Mesenteric fat pad (tissue), 1 donor: ENCODE data around the gene GALM. TPM values are rescaled to one million over a fixed set of nuclear protein-coding genes. Genes with fewer than 3 reads are reported as not detected.
A peak's percentile ranks its signal among the peaks of the same experiment; 100 is the strongest.
"Not testable (repeated sequence)": the region's sequence is repeated elsewhere in the genome, so short reads cannot be mapped to it uniquely, and the experiment has no call there.

Source experiments
- DNase-seq: peaks from one replicate; pipeline ENCODE4 v3.0.0-alpha.2; 2020; ENCODE audit warnings: low spot score
- total RNA-seq: library from RNA; stranded (reverse); fragmentation: NEBNext Ultra II Directional; extraction: Animal tissue kit (Norgen Biotek cat#: 25700); gene quantifications from one replicate; pipeline ENCODE4 v1.2.1, GENCODE V29; 2021
- donor health status: DM: yes; HTN: yes; CAD: no.

GALM gene
- total RNA-seq, 1 donor from 2014 or later = 16.3 TPM

DNA sequence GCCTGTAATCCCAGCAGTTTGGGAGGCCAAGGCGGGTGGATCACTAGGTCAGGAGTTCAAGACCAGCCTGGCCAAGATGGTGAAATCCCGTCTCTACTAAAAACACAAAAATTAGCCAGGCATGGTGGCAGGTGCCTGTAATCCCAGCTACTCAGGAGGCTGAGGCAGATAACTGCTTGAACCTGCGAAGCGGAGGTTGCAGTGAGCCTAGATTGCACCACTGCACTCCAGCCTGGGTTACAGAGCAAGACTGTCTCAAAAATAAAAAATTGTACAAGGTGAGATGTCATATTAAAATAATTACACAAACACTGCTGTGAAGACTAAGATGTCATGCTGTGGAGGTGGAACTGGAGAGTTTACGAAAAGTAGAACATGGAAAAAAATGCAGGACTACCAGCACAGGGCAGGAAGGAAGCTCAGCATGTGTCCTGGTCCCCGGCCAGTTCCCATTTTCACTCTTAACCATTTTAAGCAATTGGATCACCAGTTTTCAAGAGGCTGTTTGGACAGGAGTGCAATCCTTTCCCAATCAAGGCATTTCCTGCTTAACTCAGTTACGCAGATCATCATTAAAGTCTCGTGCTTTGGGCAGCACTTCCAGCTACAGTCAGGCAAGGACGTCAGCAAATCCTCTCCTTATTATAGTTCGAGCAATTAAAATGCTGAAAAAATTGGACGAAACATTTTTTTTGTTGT is 71.2 kb downstream of the GALM start:
- peak; percentile 75 for DNase-seq

DNA sequence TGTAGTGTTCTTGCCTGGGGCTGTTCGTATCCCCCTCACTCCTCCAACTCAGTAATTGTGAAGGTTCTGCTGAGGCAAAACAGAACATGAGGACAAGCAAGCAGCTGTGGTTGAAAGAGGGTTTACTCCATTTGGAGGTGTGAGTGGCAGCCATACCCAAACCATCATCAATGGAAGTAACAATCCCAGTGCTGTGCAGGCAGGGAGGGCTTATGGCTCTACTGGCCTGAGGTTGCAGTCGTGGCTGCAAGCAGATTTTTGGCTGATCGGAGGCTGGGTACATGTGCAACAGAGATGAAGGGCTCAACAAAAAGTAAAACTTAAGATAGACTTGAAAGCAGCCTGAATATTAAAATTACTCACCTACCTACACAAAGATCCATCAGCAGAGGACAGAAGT is 72.0 kb downstream of the GALM start:
- peak; percentile 86 for DNase-seq

DNA sequence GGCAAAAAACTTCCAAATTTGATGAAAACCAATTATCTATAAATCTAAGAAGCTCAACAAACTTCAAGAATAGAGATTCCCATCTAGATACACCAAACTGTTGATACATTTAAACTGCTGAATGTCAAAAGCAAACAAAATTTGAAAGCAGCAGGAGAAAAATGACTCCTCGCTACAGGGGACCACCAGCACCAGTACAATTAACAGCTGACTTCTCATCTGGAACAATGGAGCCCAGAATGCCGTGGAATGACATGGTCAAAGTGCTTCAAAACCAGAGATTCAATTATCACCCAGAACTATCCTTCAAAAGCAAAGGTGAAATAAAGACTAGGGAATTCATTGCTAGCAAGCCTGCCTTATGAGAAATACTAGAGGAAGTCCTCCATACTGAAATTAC is 73.6 kb downstream of the GALM start:
- DNase-seq = no peak

DNA sequence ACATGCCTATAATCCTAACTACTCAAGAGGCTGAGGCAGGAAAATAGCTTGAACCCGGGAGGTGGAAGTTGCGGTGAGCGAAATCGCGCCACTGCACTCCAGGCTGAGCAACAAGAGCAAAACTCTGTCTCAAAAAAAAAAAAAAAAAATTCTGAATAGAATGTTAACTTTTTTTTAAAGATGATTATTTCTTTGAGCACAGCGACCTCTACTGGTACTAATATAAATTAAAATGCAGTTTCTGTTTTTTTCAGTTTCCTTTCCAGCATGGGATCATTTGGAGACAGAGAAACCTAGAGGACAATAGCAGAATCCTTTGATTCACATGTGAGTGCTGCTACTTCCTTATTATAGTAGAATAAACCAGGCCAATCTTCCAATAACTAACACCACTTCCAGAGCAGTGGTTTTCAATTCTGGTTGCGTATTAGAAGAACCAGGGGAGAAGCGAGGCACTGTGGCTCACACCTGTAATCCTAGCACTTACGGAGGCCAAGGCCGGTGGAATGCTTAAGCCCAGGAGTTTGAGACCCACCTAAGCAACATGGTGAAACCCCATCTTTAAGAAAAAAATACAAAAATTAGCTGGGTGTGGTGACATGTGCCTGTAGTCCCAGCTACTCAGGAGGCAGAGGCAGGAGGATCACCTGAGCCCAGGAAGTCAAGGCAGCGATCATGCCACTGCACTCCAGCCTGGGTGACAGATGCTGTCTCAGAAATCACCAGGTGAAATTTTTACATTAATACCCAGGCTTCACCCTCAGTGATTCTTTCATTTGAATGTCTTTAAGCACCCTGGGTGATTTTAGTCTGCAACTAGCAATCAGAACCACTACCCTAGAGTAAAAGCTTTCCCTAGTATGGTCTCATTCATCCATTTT is 75.2 kb downstream of the GALM start:
- DNase-seq = no peak

DNA sequence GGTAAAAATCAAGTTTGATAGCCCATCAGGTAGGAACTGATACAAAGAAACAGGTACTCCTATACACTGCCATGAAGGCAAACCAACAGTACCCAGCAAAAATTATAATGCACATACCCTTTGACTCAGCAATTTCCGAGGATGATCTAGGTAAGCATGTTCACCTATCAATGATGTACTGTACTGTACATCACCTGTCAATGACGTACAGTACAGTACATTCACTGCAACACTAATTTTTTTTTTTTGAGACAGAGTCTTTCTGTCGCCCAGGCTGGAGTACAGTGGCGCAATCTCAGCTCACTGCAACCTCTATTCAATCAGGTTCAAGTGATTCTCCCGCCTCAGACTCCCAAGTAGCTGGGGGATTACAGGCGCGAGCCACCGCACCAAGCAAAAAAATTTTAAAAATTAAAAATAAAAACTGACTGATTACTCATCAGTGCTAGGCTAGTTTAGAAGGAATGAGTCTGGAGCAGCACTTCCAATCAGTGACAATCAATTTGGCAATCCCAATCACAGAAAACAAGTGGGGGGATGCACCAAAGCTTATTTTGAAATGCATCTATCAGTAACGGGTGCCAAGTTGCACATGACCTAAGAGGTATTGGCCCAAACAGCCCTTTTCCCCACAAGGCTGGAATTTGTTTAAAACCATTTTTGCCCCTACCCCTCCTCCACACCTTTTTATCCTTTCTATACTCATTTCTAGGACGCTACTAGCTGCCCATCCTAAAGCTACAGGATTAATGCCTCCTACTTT is 77.1 kb downstream of the GALM start:
- no peak for DNase-seq

DNA sequence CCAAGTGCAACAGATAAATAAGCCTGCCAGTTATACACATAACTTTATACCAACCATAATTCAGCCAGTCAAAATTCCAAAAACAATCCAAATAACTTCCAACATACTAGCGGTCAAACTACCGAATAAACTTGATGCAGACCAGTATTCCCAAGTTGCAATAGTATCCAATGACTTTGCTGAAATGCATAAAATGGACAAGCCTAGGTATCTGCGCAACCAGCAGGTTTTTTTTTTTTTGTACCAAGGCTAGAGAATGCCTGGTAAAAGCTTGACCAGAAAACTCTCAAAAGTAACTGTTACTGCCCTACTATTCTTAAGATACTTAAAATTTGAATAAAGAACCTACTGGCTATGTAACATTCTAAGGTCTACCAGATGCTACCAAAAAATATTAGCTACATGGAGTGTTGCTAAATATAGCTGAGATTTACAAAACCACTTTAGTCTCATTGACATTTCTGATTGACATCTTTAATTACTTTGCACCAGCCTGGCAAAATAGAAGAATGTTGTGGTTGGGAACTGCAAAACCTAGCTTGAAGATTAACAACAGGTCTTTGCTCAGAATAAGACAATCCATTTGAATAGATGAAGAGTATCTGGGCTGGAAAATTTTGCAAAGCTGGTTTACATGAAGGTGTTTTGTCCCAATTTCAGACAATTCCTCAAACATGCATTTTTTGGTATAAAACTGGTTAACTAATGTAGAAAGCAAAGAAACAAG is 77.9 kb downstream of the GALM start:
- DNase-seq = no peak

DNA sequence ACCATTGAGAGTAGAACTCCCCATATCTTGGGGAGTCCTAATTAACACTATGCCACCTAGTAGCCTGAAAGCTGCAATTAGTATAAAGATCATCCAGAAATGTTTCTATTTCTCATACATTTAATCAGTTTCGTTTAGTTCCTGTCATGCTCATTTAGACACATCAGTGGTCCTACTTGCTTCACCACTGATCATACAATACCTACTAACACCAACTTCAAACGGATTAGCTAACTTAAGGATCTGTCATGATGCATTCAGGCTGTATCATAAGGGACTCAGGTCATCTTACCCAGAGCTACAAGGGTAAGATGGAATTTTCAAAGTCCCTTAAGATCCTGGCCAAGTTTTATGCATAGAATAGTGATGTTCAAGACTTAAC is 78.5 kb downstream of the GALM start:
- no peak for DNase-seq

DNA sequence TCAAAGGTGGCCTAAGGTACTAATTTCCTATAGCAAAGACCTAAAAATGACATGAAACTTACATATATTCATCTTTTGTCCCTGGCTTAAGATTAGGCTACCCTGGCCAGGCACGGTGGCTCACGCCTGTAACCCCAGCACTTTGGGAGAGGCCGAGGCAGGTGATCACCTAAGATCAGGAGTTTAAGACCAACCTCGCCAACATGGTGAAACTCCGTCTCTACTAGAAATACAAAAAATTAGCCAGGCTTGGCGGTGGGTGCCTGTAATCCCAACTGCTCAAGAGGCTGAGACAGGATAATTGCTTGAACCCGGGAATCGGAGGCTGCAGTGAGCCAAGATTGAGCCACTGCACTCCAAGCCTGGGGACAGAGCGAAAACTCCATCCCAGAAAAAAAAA is 79.4 kb downstream of the GALM start:
- DNase-seq = no peak

DNA sequence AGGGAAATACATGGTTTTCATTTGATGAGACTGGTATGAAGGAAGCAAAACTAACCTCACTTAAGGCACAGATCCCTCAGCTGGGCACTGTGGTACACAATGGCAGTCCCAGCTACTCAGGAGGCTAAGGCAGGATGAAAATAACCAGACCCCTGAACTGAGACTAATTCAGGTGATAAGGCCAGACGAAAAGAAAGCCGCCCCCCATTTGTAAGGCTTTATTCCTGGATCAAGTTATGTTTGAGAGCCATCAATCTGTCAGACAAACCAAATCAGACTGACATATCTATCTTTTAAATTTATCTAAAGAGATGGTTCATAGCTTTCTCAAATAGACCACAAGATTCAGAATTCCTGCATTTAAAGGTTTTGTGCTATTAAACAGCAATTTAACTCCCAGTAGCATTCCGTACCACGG is 81.1 kb downstream of the GALM start:
- no peak for DNase-seq

DNA sequence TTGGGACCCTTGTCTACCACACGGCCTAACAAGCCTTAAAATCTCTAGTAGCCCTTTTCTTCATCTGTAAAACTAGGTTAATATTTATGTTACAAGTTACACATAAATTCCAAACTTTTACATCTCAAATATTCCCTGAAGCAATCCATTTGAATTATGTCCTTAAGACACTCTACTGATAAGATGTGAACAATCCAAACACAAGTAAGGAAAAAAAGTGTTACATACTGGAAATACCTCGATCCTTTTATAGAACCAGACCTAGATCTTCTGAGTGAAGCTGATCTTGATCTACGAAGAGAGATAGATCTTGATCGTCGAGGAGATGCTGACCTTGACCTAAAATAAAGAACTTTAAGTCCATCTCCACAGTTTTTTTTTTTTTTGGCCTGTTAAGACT is 81.9 kb downstream of the GALM start:
- no peak for DNase-seq

DNA sequence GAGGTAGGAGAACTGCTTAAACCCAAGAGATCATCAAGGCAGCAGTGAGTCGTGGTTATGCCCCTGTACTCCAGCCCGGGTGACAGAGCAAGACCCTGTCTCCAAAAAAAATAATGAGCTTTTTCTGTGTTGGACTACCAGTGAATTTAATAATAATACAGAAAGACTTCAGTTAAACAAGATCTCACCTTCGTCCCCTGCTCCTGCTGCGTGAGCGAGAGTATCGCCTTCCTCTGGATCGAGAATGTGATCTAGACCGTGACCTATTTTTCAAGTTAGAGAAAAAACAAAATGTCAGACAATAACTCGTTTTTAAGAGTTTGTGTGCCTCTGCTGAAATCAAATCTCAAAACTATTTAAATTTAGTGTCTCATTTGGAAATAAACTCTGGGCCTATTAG is 82.5 kb downstream of the GALM start:
- DNase-seq = no peak

DNA sequence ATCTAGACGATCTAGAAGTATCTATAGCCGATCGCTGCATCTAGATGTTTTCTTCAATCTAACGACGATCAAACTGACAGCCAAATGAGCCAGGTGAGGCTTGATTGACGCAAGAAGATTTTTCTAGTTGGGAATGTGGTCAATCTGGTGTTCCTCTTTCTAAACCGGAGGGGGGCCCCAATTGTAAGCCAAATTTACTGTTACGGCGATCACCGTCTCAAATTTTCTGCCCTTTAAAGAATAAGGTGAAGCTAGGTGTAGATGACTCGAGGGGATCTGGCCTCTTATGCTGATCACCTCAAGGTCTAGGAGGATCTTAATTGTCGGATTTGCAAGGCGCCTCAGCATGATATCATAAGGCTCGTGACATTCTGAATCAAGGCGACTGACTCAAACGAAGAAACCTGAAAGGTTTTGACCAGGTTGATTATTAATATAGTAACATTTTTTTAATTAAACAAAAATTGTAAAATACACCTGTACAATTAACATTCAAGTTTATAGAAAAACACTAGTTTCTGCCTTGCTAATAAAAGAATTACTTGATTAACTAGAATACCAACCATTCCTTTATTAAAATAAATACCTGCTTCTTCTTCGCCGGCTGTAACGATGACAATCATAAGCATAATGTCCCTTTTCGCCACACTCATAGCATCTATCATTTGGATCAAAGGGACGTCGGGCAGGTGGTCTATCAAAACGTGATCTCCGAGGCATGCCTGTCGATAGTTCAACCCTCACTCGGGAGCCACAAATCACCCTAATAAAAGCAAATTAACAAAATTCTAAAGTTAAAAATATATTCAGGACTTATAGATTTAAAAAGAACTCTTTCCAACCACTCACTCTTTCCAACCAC is 83.3 kb downstream of the GALM start:
- no peak for DNase-seq

DNA sequence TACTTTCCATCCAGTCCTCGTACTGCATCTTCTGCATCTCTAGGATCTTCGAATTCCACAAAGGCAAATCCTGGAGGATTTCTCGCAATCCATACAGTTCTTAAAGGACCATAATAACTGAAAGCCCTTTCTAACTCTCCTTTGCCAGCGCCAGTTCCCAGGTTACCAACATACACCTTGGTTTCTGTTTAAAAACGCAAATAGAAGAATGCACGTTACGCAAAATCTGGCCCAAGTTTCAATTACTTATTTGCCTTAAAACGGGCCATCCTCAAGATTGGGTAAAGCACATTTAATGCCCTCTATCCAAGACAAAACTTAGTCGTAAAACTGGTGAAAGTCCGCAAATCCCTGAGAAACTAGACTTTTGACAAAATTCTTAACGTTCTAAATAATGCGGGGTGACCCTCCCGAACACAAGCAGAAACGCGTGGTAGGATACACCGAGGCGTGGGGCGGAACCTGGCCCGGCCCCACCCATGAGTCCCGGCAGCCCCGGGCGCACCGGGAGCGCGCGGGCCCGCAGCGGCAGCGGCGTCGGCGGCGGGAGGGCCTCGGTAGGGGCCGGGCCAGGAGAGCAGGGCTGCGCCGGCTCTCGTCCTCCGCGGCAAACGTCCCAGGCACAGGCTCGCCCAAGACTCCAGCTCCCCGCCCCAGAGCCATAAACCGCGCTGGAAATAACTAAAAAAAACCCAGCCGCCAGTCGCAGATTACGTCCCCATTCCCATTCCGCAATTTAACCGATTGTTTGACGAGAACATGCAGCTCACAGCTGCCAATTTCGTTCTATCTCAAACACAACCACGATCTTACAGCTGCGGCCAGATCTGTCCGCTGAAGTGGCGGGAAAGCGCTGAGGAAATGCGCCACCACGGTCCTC is 84.3 kb downstream of the GALM start:
- peak; percentile 89 for DNase-seq

DNA sequence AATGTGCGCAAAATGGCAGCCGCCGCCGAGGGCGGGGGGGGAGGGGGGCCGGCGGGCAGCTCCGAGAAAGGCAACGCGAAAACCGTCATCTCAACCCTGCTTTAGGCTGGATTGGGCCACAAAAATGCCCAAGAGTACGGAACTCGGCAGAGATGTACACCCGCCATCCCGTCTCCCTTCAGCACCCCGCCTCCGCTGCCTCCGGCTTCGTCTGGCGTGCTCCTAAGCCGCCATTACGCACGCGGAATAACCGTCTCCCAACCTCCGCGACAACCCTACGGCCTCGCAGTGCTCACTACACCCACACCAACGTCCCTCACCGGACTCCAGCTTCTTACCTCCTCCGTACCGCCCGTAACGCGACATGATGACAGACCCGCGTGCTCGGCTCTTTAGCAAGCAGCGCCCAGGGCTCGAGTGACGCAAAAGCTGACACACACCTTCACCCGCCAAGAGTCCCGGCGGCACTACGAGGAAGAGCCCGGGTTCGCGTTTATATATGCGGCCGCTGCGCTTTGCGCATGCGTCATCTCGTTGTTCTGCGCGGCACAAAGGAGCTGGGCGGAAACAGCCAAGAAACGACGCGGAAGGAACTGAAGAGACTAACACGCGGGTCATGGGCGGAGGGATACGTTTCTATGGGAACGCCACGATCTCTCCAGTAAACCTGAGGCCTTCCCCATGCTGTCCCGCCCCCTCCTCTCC is 85.1 kb downstream of the GALM start, which contains the start of gene SRSF7:
Gene SRSF7, minus strand, starts transcription at position 471 of the 705 bp plus-strand sequence. Its CDS starts 105 bp downstream, at position 366.
- peak; percentile 100 for DNase-seq

DNA sequence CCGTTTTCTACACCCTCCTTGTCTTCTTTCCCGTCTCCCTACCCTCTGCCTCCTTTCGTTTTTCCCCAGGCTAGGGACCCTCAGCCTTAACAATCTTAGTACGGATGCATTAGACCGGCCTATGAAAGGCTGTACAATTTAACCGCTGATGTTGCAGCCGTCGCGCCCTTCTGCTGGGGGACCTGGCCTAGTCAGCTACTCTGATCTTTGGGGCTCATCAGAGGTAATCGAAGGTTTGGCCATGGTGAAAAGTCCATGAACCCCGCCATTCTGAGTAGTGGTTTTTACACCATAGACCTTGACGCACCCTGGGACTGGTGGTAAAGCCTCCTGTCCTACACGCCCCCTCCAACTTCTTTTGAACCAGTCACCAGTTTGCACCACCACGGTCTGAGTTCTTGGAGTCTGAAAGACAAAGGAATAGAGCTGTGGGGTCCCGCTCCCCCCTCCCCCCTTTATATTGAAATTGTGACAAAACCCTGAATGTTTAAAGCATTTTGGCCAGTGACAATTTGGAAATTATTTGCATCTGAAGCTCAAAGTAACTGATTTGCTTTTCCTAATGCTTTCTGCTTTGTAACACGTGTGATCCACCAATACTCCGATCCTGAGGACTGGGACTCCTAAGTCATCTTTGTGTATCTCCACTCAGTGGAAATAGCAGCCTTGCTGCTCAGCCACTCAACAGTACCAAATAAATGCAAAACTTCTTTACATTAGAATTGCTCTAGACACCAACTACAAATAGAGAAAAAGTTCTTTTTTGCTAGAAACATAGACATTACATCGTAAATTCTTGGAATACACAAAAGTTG is 85.9 kb downstream of the GALM start:
- peak; percentile 75 for DNase-seq

DNA sequence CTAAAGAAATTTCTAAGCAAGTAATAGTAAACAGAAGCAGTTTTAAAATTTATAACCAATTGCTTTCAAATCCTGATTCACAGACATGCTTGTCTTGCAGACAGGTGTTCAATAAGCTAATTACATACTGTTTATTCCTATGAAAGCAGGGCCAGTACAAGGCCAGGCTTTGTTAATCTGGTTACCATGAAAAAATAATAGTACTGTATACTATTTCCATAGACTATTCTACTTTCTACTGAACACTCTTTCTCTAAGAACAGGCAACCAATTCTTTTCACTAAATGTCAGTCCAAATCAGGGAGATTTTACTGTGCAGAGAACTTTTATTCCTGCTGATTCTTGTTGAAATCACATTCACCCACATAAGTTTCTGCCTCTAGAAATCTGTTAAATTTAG is 88.1 kb downstream of the GALM start:
- DNase-seq = no peak

DNA sequence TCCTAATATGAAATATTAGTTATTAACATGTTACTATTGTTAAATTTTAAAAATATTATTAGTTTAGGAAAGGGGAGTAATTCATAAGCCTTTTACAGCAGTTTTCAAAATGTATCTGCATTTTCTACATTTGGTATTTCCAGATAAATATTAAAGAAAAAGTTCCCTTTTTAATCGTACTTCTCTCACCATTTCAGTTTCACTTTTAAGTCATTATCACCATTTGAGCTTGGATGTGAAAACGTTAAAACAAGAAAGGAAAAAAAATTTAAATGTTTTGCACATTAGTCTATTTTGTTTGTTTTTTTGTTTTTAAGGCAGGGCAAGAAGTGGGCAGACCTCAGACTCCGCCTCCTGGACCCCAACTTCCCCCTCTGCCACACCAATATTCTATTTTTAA is 88.6 kb downstream of the GALM start:
- no peak for DNase-seq

DNA sequence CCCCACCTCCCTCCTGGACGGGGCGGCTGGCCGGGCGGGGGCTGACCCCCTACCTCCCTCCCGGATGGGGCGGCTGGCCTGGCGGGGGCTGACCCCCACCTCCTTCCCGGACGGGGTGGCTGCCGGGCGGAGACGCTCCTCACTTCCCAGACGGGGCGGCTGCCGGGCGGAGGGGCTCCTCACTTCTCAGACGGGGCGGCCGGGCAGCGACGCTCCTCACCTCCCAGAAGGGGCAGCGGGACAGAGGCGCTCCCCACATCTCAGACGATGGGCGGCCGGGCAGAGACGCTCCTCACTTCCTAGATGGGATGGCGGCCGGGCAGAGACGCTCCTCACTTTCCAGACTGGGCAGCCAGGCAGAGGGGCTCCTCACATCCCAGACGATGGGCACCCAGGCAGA is 90.0 kb downstream of the GALM start:
- not testable (repeated sequence) for DNase-seq
